ENCODE results near the gene DOCK2.

DOCK2 gene

DNA sequence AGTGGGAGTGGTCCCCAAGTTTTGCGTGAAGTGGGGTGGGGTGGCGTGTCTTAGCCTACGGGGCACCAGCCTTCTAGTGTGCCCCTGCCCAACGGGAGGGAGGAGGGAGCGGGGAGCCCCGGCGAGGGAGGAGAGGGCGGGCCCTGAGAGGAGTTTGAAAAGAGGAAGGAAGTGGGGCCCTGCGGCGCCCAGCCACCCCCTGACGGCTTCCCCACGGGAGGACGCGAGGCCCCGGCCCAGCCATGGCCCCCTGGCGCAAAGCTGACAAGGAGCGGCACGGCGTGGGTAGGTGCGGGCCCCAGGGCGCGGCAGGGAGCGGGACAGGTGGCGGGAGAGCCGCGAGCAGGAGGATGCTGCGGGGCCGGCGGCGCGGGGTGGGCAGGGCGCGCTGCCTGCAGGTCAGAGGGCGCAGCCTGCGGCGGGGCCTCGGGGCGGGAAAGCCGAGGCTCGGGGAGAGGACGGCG, at the start of gene DOCK2:
DOCK2 (plus strand) TSS at position 191 of the 464 bp plus-strand sequence; CDS start at position 243, 52 bp downstream.
- H3K27me3 ChIP-seq (replicated peaks; ENCODE audit: insufficient read depth, low read length) = no peaks in the 10 kb centered on the region
- peak within 1 kb of the TSS; percentile 87 for H2AFZ ChIP-seq (ENCODE audit: low read length)

DNA sequence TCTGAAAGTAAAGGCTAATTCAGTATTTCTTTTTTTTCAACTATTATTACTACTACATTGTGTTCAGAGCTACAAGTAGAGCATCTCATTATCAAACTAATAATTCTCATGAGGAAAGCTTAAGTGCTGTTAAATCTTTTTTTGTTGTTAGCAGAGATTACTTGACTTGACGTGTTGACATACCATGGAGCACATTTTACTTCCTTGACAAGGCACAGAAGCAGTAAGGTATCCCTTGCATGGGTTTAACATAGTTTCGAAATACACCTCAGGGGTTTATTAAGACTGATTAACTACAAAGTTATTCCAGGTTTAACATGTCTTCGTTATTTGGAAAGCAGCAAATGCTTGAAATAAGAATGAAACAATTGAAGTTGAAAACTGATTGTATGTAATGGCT, 46.5 kb upstream of the DOCK2 start:
- no peak overlapping the region for H3K4me2 ChIP-seq (ENCODE audit: low read depth, low read length)
- no peak overlapping the region for H3K4me3 ChIP-seq (ENCODE audit: low read length)
- H3K27me3 ChIP-seq (replicated peaks; ENCODE audit: insufficient read depth, low read length) = no peaks in the 10 kb centered on the region
- 0 out of 2 replicates have a peak, but pooled peaks cover 10% of the 10 kb centered on the region for H3K36me3 ChIP-seq (replicated peaks; ENCODE audit: insufficient read depth, low read length)
- H2AFZ ChIP-seq (ENCODE audit: low read length) = no peak overlapping the region
- no peaks in the 10 kb centered on the region for H3K4me1 ChIP-seq (ENCODE audit: low read length)
- TF ChIP-seq EZH2phosphoT487 (IDR thresholded peaks at IDR 0.05; ENCODE audit: low read length) = no peak
- no peak for TF ChIP-seq EZH2 (optimal IDR thresholded peaks at IDR 0.05; ENCODE audit: low read depth, low read length)
- TF ChIP-seq CTCF (IDR thresholded peaks at IDR 0.05; ENCODE audit: low read length) = no peak
- no peaks in the 10 kb centered on the region for H4K20me1 ChIP-seq (ENCODE audit: insufficient read depth, low read length)
- H3K9me2 ChIP-seq (replicated peaks; ENCODE audit: insufficient read depth, low read length) = no peaks in the 10 kb centered on the region
- no peak for DNase-seq
- H3K9ac ChIP-seq (ENCODE audit: low read length) = no peak overlapping the region
- no peaks in the 10 kb centered on the region for H3K9me3 ChIP-seq (replicated peaks; ENCODE audit: insufficient read depth, low read length)
- no peaks in the 10 kb centered on the region for H3F3A ChIP-seq (ENCODE audit: insufficient read depth, low read length)
- H3K27ac ChIP-seq (ENCODE audit: low read length) = no peak overlapping the region
- 0 out of 2 replicates have a peak, but pooled peaks cover 5% of the 10 kb centered on the region for H3K79me2 ChIP-seq (ENCODE audit: low read length)

More for the DNA sequence above, at the start of gene DOCK2:
- Histone ChIP-seq H3K9ac (ENCODE audit: low read length) (peak within 1 kb of the TSS; percentile 75), H3K4me2 (ENCODE audit: low read depth, low read length) (peak within 1 kb of the TSS; percentile 77), H3K36me3 (replicated peaks; ENCODE audit: insufficient read depth, low read length) (no peaks in the 10 kb centered on the region), H3K9me2 (replicated peaks; ENCODE audit: insufficient read depth, low read length) (no peaks in the 10 kb centered on the region), H3K4me3 (ENCODE audit: low read length) (peak within 1 kb of the TSS; percentile 69), H3K4me1 (ENCODE audit: low read length) (peaks cover 9% of the 10 kb centered on the region), H3K79me2 (ENCODE audit: low read length) (peaks cover 57% of the 10 kb centered on the region), H3K9me3 (replicated peaks; ENCODE audit: insufficient read depth, low read length) (no peaks in the 10 kb centered on the region), H4K20me1 (ENCODE audit: insufficient read depth, low read length) (no peaks in the 10 kb centered on the region), H3K27ac (ENCODE audit: low read length) (peak within 1 kb of the TSS; percentile 53; the same call in 1 of the 2 replicates), H3F3A (ENCODE audit: insufficient read depth, low read length) (no peaks in the 10 kb centered on the region)
- no peak for TF ChIP-seq EZH2phosphoT487 (IDR thresholded peaks at IDR 0.05; ENCODE audit: low read length)
- TF ChIP-seq EZH2 (optimal IDR thresholded peaks at IDR 0.05; ENCODE audit: low read depth, low read length) = no peak
- no peak for TF ChIP-seq CTCF (IDR thresholded peaks at IDR 0.05; ENCODE audit: low read length)
- DNase-seq = peak; percentile 70

GRCh38 chr5:169591636-169592035, 45.4 kb upstream of the DOCK2 start:
- H4K20me1 ChIP-seq (ENCODE audit: insufficient read depth, low read length) = no peaks in the 10 kb centered on the region
- peaks cover 10% of the 10 kb centered on the region; the same call in 1 of the 2 replicates for H3K36me3 ChIP-seq (replicated peaks; ENCODE audit: insufficient read depth, low read length)
- H3K4me2 ChIP-seq (ENCODE audit: low read depth, low read length) = no peak overlapping the region
- no peaks in the 10 kb centered on the region for H3K4me1 ChIP-seq (ENCODE audit: low read length)
- DNase-seq = no peak
- no peak overlapping the region for H2AFZ ChIP-seq (ENCODE audit: low read length)
- H3K9me3 ChIP-seq (replicated peaks; ENCODE audit: insufficient read depth, low read length) = no peaks in the 10 kb centered on the region
- TF ChIP-seq EZH2 (optimal IDR thresholded peaks at IDR 0.05; ENCODE audit: low read depth, low read length) (no peak), EZH2phosphoT487 (IDR thresholded peaks at IDR 0.05; ENCODE audit: low read length) (no peak), CTCF (IDR thresholded peaks at IDR 0.05; ENCODE audit: low read length) (no peak)
- H3F3A ChIP-seq (ENCODE audit: insufficient read depth, low read length) = no peaks in the 10 kb centered on the region
- H3K27ac ChIP-seq (ENCODE audit: low read length) = no peak overlapping the region
- H3K79me2 ChIP-seq (ENCODE audit: low read length) = no peaks in the 10 kb centered on the region
- H3K27me3 ChIP-seq (replicated peaks; ENCODE audit: insufficient read depth, low read length) = no peaks in the 10 kb centered on the region
- no peaks in the 10 kb centered on the region for H3K9me2 ChIP-seq (replicated peaks; ENCODE audit: insufficient read depth, low read length)
- H3K9ac ChIP-seq (ENCODE audit: low read length) = no peak overlapping the region
- H3K4me3 ChIP-seq (ENCODE audit: low read length) = no peak overlapping the region

Measured in MM.1S (cell line).